NCI-H2196 (cell line): Measurements from ENCODE around the gene LRIG3.
A peak's percentile ranks its signal among the peaks of the same experiment; 100 is the strongest.
"Not testable (repeated sequence)": the region's sequence is repeated elsewhere in the genome, so short reads cannot be mapped to it uniquely, and the experiment has no call there.

Experiments used
- DNase-seq: peaks from one replicate; lab custom pipeline; 2025; ENCODE audit not compliant: unreplicated experiment; lab: John Stamatoyannopoulos, UW

Gene LRIG3

DNA sequence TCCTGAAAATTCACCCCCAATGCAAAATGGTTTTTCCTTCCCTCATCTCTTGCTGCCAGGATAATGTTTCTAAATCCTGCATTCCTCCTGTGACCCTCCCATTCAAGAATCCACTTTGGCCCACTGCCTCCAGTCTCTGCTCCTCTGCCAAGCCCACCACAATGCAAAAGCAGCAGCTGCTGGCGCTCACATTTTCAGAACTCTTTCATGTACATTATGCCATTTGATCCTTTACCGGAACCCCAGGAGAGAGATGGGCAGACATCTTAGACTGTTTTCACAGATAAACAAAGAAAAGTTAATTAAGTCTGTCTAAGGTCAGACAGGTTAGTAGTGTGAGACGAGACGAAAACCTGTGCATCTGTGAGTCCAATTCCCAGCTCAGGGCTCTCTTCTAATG is 12.9 kb downstream of the LRIG3 start:
- DNase-seq, result no peak

DNA sequence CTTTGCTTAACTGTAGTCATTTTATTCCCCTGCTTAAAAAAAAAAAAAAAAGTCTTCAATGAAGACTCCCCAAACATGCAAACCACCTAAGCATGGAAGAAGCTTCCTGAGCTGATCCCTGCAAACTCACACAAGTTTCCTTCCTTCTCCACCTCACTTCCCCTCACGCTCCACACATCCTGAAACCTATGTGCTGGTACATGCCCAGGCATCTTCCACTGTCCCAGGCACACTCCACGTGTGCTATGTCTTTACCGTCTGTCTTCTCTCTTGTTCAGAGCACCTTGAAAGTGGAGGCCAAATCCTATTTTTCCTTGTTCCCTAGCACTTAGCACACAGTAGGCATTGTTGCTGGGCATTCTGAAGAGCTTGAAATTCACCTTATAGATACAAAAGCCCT is 13.4 kb downstream of the LRIG3 start:
- DNase-seq, result no peak

DNA sequence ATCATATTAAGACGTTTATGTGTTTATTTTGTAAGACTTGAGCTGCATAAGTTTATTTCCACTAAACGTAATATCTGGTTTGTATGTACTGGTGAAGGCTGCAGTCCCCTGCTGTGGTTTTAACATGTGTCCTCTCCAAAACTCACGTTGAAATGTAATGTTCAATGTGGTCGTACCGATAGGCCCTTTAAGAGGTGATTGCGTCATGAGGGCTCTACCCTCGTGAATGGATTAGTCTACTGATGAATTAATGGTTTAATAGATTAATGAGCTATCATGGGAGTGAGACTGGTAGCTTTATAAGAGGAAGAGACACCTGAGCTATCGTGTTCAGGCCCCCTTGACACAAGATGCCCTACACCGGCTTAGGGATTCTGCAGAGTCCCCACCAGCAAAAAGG is 14.9 kb downstream of the LRIG3 start:
- DNase-seq, result no peak

DNA sequence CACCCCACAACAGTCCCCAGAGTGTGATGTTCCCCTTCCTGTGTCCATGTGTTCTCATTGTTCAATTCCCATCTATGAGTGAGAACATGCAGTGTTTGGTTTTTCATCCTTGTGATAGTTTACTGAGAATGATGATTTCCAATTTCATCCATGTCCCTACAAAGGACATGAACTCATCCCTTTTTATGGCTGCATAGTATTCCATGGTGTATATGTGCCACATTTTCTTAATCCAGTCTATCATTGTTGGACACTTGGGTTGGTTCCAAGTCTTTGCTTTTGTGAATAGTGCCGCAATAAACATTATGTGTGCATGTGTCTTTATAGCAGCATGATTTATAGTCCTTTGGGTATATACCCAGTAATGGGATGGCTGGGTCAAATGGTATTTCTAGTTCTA is 17.6 kb downstream of the LRIG3 start:
- not testable (repeated sequence) for DNase-seq

DNA sequence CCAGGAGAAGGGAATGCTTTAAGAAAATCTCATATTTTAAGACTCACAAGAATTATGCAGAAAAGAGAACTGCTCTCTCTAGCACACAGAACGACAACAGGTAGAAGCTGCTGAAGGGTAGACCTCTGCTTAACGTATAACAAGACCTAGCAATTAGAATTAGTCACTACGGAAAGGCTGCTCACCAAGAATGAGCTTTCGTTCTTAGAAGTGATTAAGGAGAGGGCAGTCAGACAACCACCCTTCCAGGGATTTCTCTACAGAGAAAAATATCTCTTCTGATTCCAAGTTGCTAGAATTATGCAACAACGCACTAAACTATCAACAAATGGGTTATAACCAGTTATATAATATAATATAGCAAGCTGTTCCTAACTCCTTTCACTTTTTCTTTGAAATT is 18.6 kb downstream of the LRIG3 start:
- no peak for DNase-seq

DNA sequence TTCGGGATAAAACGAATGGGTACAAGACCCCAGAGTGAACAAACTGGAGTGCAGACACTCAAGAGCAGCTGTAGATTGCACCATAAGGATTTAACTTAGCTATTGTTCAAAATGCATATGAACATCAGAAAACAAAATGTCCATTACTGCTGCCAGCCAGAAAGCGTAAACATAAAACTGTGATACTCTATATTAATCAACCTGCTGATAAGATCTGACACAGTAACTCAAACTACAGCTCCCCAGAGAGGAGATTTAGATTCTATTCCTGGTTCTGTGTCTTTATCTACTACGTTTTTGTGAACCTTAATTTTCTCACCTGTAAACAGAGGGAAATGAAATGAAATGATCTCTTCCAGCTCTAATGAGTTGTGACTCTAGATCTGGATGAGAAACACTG is 22.3 kb downstream of the LRIG3 start:
- no peak for DNase-seq

DNA sequence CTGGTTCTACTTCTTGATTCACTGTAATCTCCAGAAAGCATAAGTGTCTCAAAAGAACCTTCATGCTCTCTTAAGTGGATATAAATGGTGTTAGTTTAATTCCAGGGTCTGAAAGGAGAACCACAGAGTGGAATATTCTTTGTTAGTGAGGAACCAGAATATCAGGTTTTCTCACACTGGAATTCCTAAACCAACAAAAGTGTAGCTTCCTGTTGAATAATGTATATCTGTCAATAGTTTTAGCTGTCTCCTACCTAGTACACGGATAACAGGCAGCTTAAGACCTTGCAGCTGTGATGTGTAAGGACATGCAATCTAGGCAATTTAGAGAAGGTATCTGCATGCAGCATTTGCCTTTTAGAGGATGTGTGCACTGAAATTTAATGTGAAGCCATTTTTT is 24.0 kb downstream of the LRIG3 start:
- DNase-seq, result no peak

DNA sequence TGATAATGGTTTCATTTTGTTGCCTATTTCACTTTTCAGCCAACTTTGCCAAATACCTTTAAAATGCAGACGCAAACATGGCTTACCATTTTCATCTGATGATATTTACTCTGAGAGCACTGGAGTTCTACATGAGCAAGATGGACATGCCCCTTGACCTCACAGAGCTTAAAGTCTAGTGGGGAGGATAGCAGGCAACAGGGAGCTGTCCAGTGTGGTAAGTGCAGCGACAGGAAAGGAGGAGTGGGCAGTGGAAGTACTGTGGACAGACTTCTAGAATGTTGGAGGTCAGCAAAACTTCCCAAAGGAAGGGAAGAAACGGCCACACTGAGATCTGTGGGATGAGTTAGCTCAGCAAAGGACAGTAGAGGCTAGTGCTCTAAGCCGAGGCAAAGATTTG is 25.3 kb downstream of the LRIG3 start:
- no peak for DNase-seq

DNA sequence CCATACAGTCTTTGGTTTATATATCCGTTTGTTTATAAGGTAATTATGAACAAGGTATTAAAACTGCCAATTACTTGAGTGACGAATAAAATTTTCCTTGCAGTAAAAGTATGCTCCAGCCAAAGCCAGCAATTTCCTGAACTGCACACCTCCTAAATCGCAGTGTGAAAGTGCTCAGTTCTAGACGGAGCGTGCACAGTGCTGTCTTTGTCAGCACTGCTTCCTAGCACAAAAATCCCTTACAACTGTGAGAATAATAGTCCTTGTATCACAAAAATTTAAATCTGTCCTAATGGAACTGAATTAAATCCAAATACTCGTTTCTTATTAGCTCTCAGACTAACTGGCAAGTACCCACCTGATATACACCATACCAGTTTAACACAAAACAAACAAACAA is 26.3 kb downstream of the LRIG3 start:
- DNase-seq, result no peak

DNA sequence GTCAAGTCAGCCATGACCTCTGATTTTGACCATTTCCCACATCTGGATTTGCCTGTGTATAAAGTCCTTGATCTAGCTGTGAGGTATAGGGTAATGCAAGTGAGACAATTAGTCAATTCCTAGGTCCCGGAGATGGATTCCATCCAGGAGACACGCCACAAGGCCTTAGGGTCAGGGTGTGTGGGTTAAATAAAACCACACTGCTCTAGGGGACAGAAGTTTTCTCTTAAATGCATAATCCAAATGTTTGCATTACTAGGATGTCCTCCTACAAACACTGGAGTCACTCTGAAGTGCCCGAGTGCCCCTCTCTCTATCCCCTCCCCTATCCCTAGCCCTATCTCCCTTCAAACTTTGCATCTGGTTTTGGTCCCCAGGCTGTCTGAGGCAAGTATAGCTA is 26.8 kb downstream of the LRIG3 start:
- no peak for DNase-seq

DNA sequence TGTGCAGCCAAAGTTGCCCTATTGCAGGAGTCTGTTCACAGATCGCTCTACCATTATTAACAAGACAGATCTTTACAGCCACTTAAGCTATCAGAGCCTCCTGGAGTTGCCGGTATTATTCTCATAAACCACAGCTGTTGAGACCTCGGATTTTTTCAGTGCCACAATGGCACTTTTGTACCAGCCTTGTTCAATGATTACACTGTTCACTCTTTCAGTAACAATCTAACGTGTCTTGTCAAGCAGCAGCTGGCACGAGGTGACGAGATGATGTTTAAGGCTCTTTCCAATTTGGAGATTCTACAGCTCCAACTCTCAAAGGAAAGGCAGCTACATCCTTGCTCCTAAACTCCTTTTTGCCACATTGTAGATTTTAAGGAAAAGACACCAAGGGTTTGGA is 30.7 kb downstream of the LRIG3 start:
- DNase-seq, result no peak

DNA sequence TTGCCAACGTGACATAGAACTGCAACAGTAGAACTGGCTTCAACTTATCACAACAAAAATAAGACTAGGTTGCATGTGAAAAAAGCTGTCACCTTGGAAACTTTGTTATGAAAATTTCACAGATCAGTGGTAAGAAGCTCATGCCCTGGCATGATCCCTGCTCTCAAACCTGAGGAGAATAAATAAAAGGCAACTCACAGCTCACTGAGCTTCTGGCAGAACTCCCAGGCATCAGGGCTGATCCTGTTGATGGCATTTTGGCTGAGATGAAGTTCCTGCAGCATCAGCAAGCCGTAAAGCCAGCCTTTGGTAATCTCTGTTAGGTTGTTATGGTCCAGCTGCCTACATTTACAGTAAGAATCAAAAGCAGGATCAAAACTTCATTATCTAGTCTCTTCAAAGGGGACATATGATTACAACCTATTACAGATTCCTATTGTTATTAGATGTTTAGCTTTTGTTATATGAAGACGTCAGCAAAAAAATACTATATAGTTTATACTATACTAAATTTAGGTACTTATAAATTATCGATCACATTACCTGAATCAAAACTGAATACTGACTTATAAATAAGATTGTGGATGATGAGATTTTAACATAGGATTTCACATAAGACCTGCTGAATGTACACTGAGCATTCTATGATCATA is 32.0 kb downstream of the LRIG3 start:
- peak; percentile 93 for DNase-seq

DNA sequence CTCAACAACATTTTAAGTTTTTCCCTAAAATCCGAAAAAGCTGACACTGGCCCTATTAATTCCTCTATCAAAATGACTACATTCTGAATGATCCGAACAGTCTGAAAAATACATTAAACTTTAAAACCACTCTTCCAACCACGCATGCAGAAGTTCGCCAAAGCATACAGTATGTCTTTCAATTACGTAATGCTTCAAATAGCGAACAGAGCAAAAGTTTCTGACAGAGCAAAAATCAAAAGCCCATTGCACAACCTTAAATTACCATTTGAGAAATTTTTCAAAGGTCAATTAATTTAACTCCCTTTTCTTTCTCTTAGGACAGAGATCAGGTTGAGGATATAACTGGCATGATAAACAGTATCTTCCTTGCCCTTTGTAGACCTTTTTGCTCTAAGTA is 33.2 kb downstream of the LRIG3 start:
- no peak for DNase-seq

DNA sequence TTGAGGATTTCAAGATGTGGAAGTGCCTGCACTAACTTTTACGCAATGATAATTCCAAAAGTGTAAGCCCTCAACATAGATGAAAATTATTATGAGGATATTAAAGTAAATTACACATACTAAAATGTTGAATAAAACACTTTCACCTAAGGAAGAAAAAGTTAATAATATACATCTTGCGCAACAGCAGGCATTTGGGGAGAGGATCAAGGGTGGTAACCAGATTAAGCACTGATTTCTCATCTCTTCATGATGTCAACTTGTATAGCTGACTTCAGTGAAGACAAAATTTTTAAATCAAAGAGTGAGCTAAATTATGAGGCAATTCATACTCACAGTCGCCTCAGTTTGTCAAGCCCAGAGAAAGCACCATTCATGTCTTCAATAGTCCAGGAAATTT is 33.8 kb downstream of the LRIG3 start:
- no peak for DNase-seq

DNA sequence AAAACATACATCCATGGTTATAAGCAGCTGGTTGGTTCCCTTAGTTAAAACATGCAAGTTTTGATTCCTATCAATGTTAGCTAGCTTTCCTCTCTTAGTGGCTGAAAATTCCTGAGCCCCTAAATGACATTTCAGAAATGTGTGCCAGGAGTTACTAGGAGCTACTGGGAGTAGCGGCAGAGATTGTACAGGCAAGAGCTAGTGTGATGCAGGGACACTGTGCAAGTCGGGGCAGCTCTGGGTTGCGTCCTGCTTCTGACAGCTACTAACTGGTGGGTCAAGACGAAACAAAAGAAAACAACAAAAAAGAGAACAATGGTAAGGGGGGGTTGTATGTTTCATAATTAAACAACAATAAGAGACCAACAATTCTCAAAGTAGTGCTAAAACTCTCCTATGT is 35.4 kb downstream of the LRIG3 start:
- no peak for DNase-seq

DNA sequence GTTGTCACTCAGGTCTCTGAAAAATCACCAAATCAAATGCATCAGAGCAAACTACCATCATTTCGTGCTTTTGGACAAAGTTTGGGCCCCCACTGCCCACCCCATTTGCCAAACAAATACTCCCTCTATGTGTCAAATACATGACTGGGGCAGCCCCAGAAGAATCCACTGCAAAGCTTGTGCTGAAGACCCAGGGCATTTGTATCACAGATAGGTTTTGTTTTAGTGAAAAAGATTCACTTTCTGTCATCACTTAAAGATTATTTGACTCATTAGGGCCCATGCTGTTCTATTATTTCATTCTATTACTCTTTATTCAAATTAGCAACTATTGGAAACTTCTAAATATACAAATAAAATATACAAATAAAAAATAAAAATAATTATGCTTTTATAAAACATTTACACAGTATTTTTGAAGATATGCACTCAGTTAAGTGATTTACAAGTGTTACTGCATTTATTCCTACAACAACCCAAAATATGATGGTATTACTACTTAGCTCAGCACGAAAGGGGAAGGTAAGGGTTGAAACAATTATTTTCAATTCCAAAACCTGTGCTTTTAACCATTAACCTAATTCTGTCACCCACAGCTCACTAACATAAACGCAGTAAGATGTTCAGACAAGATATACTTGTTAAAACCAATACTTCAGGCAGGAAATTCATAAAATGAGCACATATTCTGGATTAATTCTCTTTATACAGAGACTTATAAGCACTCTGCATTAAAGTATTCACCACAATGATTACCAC is 36.5 kb downstream of the LRIG3 start:
- no peak for DNase-seq

DNA sequence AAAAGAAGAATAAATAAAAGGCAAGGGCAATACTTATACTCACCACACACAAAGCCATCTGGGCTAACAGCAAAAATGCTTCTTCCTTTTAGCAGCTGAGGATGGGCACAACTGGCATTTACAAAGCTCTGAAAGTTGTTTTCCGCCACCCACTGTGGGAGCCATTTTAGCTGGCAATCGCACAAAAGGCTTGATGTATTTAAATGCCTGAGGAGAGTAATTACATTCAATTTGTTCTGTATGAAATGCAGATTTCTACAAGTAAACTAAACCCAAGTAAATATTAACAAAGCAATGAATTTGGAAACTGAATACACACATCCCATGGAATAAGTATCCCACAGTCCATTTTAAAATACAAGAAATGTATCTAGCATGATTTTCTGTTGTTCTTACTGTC is 37.5 kb downstream of the LRIG3 start:
- DNase-seq, result peak; percentile 13

DNA sequence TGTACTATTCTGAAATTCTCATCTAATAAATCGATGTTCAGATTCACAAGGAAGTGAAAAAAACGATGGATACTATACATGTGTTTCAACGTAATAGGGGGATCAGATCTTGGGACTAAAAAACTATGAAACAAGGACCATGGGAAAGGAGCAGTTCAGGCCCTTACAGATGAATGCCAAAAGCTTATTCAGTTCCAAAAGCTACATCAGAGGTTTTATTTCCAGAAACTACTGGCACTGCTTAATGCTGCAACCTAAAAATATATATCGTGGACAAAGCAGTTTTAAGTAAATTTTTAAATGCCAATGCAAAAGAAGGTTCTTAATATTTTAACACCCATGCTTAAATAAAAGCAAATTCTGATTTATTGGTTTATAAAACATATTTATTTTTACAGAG is 38.5 kb downstream of the LRIG3 start:
- DNase-seq, result no peak

DNA sequence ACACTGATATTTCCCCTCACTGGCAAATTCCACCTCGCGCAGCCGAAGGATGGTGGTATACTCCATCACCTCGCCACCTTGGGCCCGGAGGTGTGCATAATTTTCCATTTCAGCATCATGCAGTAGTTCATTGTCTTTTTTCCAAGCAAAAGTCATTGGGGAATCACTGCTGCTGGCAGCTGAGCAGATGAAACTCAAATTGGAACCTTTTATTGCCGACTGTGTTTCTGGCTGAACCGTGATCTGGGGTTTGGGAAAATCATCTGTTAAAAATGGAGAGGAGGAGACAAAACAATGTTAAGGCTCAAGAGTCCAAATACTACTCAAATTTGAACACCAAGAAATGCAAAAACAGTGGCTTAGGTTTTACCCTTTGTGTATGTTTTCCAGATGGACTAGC is 39.7 kb downstream of the LRIG3 start:
- DNase-seq, result no peak

DNA sequence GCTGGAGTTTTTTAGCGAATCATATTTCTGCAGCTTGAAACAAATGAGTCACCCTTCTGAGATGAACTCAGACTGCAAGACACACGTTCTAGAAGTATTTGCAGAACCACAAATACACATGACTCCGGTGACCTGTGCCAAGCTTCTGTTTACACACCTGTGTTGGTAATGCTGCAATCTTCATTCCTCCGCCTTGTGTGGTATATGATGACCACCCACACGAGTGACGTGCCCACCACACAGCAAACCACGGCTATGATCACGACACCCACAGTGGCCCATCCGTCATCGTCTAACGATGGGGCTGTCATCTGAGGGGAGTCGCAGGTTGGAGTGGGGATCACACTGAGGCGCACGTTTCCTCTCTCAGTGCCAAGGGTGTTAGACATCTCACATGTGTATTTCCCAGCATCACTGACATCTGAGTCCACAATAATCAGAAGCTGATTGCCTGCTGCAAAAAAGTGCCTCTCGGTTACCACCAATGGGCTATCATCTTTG is 43.0 kb downstream of the LRIG3 start:
- peak; percentile 94 for DNase-seq

DNA sequence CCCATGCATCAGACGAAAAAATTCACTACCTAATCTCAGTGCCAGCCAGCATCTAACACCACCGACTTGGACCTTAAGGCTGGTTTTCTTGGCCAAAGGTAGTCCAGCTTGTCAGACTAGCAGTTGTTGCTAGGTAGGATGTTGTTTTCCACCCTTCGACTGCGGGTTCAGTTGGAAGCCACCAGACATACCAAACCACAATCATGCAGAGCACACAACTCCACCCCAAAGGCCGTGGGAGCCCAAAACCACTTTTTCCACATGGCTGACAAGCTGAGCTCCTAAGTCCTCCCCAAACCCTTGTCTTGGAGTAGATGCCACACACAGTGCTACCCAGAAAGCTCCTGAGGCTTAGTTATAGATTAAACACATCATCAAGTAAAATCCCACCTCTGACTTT is 46.8 kb downstream of the LRIG3 start:
- DNase-seq, result no peak

DNA sequence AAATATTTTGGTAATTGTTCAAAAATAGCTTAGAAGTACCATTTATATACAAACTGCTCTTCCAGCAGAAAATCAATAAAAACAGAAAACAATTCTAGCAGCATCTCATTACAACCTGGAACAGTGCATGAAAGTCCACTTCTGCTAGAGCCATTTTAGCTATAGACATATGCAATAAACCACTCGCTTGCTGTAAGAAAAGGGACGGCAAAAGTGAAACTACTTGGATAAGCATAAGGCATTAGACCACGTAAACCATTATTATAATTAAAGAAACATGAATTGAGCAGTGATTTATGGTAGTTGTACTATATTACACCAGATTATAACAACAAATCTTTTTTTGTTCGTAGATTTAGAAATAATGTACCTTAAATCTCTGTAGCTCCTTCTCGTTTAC is 48.7 kb downstream of the LRIG3 start:
- no peak for DNase-seq

DNA sequence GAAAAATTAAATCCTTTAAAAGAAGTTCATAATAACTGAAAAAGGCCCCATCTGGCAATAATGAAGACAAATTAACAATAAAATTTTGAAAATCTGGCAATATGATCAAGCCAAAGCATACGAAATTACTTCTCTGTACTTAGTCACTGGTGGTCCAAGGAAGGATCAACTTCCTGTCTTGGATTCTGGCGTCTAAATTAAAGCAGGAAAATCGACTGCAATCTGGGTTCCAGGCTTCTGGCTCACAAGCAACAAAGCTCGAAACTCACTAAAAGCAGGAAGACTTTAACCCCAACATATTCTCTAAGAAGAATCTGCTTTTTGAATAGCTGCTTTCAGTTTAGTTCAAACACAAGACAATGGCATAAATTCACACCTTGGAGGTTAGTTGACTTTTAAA is 49.7 kb downstream of the LRIG3 start:
- no peak for DNase-seq
